ENCODE data around the gene LRRFIP2. TPM values are rescaled to one million over a fixed set of nuclear protein-coding genes. Genes with fewer than 3 reads are reported as not detected.
"Not testable (repeated sequence)": the region's sequence is repeated elsewhere in the genome, so short reads cannot be mapped to it uniquely, and the experiment has no call there.

The LRRFIP2 gene
- total RNA-seq, 4 donors from 2014 or later, result 67.1 to 102 (median 83.1) TPM

DNA sequence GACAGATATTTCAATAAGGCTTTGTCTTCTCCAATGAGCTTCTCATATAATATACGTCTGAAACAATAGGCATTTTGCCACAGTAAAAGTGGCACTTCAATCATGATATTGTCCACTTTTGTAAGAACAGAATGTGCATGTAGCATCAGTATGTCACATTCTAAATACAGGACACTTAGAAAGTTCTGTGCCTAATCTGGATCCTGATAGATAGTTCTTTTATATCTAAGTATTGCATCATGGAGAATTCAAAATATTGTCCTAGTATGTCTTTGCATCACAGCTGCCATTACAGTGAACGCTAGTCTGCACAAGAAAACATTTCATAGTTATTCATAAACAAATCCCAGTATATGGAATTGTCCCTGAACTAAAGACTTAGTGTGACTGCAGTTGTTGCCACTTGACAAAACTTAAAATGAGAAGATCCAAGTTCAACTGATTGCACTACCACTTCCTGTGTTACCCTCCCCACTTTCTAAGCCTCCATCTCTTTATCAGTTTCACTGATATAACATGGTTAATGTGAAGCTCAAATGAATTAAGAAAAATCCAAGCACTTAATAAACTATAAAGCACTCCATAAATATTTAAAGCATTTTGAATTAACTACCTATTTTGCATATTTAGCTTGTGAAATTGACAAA, 19.6 kb downstream of the LRRFIP2 start:
- intact Hi-C loops (cut with DNase I; ENCODE audit: low total_unique reads), result no loop called here
- DNase-seq (ENCODE audit: low spot score in 2 of 2), result no peak

GRCh38 chr3:37150621-37151020, 23.8 kb downstream of the LRRFIP2 start:
- 93% methylated on average over 1 of the region's 1 CpG for WGBS, 2 donors
- TF ChIP-seq CTCF (IDR thresholded peaks at IDR 0.05) (no peak), POLR2A (IDR thresholded peaks at IDR 0.05) (no peak)
- no peak overlapping the region for H3K4me3 ChIP-seq (ENCODE audit: low read depth, poor library complexity, severe bottlenecking)
- intact Hi-C loops (cut with DNase I; ENCODE audit: low total_unique reads), result no loop called here
- no peak for DNase-seq (ENCODE audit: low spot score in 2 of 2)

More for the DNA sequence above, 19.6 kb downstream of the LRRFIP2 start:
- no peak overlapping the region for H3K4me3 ChIP-seq (ENCODE audit: low read depth, poor library complexity, severe bottlenecking)
- TF ChIP-seq CTCF (IDR thresholded peaks at IDR 0.05) (no peak), POLR2A (IDR thresholded peaks at IDR 0.05) (no peak)
- 80 to 87% methylated on average over 2 of the region's 2 CpGs for WGBS, 2 donors

GRCh38 chr3:37149257-37149656, 25.1 kb downstream of the LRRFIP2 start:
- TF ChIP-seq POLR2A (IDR thresholded peaks at IDR 0.05), result no peak
- WGBS, 2 donors, result 83 to 88% methylated on average over 4 of the region's 4 CpGs
- intact Hi-C loops (cut with DNase I; ENCODE audit: low total_unique reads), result no loop called here

GRCh38 chr3:37148208-37148607, 26.2 kb downstream of the LRRFIP2 start:
- H3K4me3 ChIP-seq (ENCODE audit: low read depth, poor library complexity, severe bottlenecking), result no peak overlapping the region
- 76 to 86% methylated on average over 3 of the region's 3 CpGs for WGBS, 2 donors
- no peak for TF ChIP-seq POLR2A (IDR thresholded peaks at IDR 0.05)
- TF ChIP-seq CTCF (IDR thresholded peaks at IDR 0.05), result no peak
- no peak for DNase-seq (ENCODE audit: low spot score in 2 of 2)
- intact Hi-C loops (cut with DNase I; ENCODE audit: low total_unique reads), result no loop called here

More at GRCh38 chr3:37149257-37149656, 25.1 kb downstream of the LRRFIP2 start:
- DNase-seq (ENCODE audit: low spot score in 2 of 2), result no peak
- no peak overlapping the region for H3K4me3 ChIP-seq (ENCODE audit: low read depth, poor library complexity, severe bottlenecking)

GRCh38 chr3:37147666-37148065, 26.7 kb downstream of the LRRFIP2 start:
- 44 to 54% methylated on average over 4 of the region's 4 CpGs for WGBS, 2 donors

GRCh38 chr3:37146927-37147326, 27.5 kb downstream of the LRRFIP2 start:
- WGBS, 2 donors, result 88 to 93% methylated on average over 2 of the region's 2 CpGs
- DNase-seq (ENCODE audit: low spot score in 2 of 2); intact Hi-C loops (cut with DNase I; ENCODE audit: low total_unique reads); H3K4me3 ChIP-seq (ENCODE audit: low read depth, poor library complexity, severe bottlenecking): not testable (repeated sequence)

More at GRCh38 chr3:37147666-37148065, 26.7 kb downstream of the LRRFIP2 start:
- no peak for DNase-seq (ENCODE audit: low spot score in 2 of 2)
- TF ChIP-seq POLR2A (IDR thresholded peaks at IDR 0.05) (no peak), CTCF (IDR thresholded peaks at IDR 0.05) (no peak)
- H3K4me3 ChIP-seq (ENCODE audit: low read depth, poor library complexity, severe bottlenecking), result no peak overlapping the region
- intact Hi-C loops (cut with DNase I; ENCODE audit: low total_unique reads), result no loop called here

GRCh38 chr3:37145611-37146010, 28.8 kb downstream of the LRRFIP2 start:
- intact Hi-C loops (cut with DNase I; ENCODE audit: low total_unique reads), result no loop called here
- H3K4me3 ChIP-seq (ENCODE audit: low read depth, poor library complexity, severe bottlenecking), result no peak overlapping the region
- no peak for DNase-seq (ENCODE audit: low spot score in 2 of 2)
- no peak for TF ChIP-seq POLR2A (IDR thresholded peaks at IDR 0.05)
- no peak for TF ChIP-seq CTCF (IDR thresholded peaks at IDR 0.05)
- WGBS, 2 donors, result 18 to 24% methylated on average over 2 of the region's 2 CpGs

Measured in lower leg skin (tissue), 4 donors.